Pancreas (tissue), 10 donors: ENCODE data around the gene PPP6R3. TPM values are rescaled to one million over a fixed set of nuclear protein-coding genes. Genes with fewer than 3 reads are reported as not detected.

ENCODE experiments used
- ATAC-seq, 4 donors: fragments of 200-7000 bp; cut with Tn5 transposase; one replicate each; pipeline versions ENCODE4 v1.8.0 to v1.9.1; 2020; ENCODE audit warnings: mild to moderate bottlenecking in 4 of 4, moderate library complexity in 4 of 4
- DNase-seq, 6 donors: peaks; one replicate each; pipeline ENCODE4 v3.0.0-alpha.2; 2020
- FAIRE-seq: peaks from 2 replicates; lab custom pipeline; 2012; peaks lifted over from hg19 to GRCh38; lab: Jason Lieb, UNC
- H3K27ac ChIP-seq, 4 donors: fragments of 200-600 bp; sonication (generic); 1 replicate in 3 of 4; 2 replicates in 1 of 4; pipeline versions ENCODE4 v1.5.0 to v1.8.0; 2020
- H3K27me3 ChIP-seq, 4 donors: fragments of 200-600 bp; one replicate each; pipeline ENCODE4 v1.8.0; 2021
- H3K36me3 ChIP-seq, 3 donors: fragments of 200-600 bp; sonication (generic) in 1 of 3; one replicate each; pipeline versions ENCODE4 v1.5.0 to v1.8.0; 2020 to 2021
- H3K4me1 ChIP-seq, 3 donors: fragments of 200-600 bp; one replicate each; pipeline ENCODE4 v1.8.0; 2021
- H3K4me3 ChIP-seq, 4 donors: fragments of 200-600 bp; sonication (generic) in 2 of 4; one replicate each; pipeline versions ENCODE4 v1.5.0 to v1.8.0; 2020 to 2021
- H3K9me3 ChIP-seq, 4 donors: fragments of 200-600 bp; one replicate each; pipeline ENCODE4 v1.8.0; 2021
- WGBS, 2 donors: extraction: QIAGEN DNeasy Blood & Tissue Kit; methylation state at CpG; one replicate each; pipeline ENCODE4 v1.1.7; 2013; 5-methylcytosine and 5-hydroxymethylcytosine counted together
- intact Hi-C, 3 donors: fragments of 100-400 bp; cut with DNase I; formaldehyde crosslinking; loops; one replicate each; pipeline versions ENCODE4 v1.11.1 to v1.14.2; 2022
- polyA plus RNA-seq, 2 donors: library from polyadenylated mRNA; stranded (reverse); fragments of 200-250 nt; gene quantifications; one replicate each; pipeline ENCODE4 v1.2.3, GENCODE V29; 2013
- total RNA-seq, 6 donors: library from RNA; stranded (reverse); fragmentation: NEBNext Ultra II Directional in 4 of 6; extraction: Animal tissue kit (Norgen Biotek cat#: 25700) in 4 of 6; gene quantifications; one replicate each; pipeline versions ENCODE4 v1.2.1 to v1.2.4, GENCODE V29; 2021 to 2023
- TF ChIP-seq, protein P1 (sequence below), 4 donors: fragments of 200-600 bp; sonication (generic) in 3 of 4; IDR thresholded peaks; one replicate each; pipeline versions ENCODE4 v1.5.0 to v1.8.0; 2021; ENCODE audit warnings: antibody characterized with exemption in 4 of 4
- donor health status: healthy with polysubstance abuse.
- donor health status: DM: no; HTN: no; CAD: no; lungs with moderate emphysema.
- donor health status: DM: no; HTN: no; CAD: no.
- donor health status: control.
- donor health status: control.
- donor health status: Bipolar disorder and iron deficiency.
- donor health status: DM: yes; HTN: yes; CAD: no.
- donor health status: DM: no; HTN: no; CAD: no.
- donor health status: DM: no; HTN: no; CAD: no.
- donor health status: DM: yes; HTN: yes; CAD: no.

PPP6R3 gene
- total RNA-seq, result 10 to 100 TPM; 32.5 to 56.0 (median 35.7) TPM
- polyA plus RNA-seq, result 10 to 100 TPM; 19.5 to 28.9 TPM

- ATAC-seq (peak; percentile 43 to 62 (median 47)), FAIRE-seq (no peak), DNase-seq (peak in 2 of 6 donors; percentile 25 to 37)
- Histone ChIP-seq H3K27ac (peak within 1 kb of the TSS; percentile 73 to 97 (median 90)), H3K36me3 (no peaks in the 10 kb centered on the region), H3K9me3 (no peaks in the 10 kb centered on the region), H3K4me3 (peak within 1 kb of the TSS; percentile 74 to 95 (median 88)), H3K4me1 (peaks cover 6 to 29% (median 12%) of the 10 kb centered on the region in 3 donors), H3K27me3 (no peaks in the 10 kb centered on the region)
- 1% methylated on average over 52 to 89 of the region's 92 CpGs for WGBS, 2 donors
- intact Hi-C loops, result no loop called here
- TF ChIP-seq, protein P1, sequence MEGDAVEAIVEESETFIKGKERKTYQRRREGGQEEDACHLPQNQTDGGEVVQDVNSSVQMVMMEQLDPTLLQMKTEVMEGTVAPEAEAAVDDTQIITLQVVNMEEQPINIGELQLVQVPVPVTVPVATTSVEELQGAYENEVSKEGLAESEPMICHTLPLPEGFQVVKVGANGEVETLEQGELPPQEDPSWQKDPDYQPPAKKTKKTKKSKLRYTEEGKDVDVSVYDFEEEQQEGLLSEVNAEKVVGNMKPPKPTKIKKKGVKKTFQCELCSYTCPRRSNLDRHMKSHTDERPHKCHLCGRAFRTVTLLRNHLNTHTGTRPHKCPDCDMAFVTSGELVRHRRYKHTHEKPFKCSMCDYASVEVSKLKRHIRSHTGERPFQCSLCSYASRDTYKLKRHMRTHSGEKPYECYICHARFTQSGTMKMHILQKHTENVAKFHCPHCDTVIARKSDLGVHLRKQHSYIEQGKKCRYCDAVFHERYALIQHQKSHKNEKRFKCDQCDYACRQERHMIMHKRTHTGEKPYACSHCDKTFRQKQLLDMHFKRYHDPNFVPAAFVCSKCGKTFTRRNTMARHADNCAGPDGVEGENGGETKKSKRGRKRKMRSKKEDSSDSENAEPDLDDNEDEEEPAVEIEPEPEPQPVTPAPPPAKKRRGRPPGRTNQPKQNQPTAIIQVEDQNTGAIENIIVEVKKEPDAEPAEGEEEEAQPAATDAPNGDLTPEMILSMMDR (IDR thresholded peaks at IDR 0.05), result no peak
Observed at GRCh38 chr11:68460741-68461574, at the start of gene PPP6R3. PPP6R3 (plus strand) TSS chr11:68460752; CDS start chr11:68537665, 76,913 bp downstream.

- peaks cover 0 to 80% (median 33%) of the 10 kb centered on the region in 3 donors for H3K36me3 ChIP-seq
- no peak overlapping the region for H3K27ac ChIP-seq
- H3K4me3 ChIP-seq, result no peak overlapping the region
- H3K4me1 ChIP-seq, result no peaks in the 10 kb centered on the region
- intact Hi-C loops, result no loop called here
- DNase-seq (no peak), FAIRE-seq (no peak), ATAC-seq (peak in 1 of 4 donors; percentile 45)
- TF ChIP-seq, protein P1 (IDR thresholded peaks at IDR 0.05), result no peak
- no peaks in the 10 kb centered on the region for H3K27me3 ChIP-seq
- H3K9me3 ChIP-seq, result no peaks in the 10 kb centered on the region
- WGBS, 2 donors, result 88 to 91% methylated on average over 17 of the region's 17 CpGs
Observed at GRCh38 chr11:68411501-68411991, 49.0 kb upstream of the PPP6R3 start.

GRCh38 chr11:68412593-68413475 is 47.7 kb upstream of the PPP6R3 start:
- intact Hi-C loops, result no loop called here
- TF ChIP-seq, protein P1 (IDR thresholded peaks at IDR 0.05), result no peak
- Histone ChIP-seq H3K36me3 (peaks cover 0 to 79% (median 29%) of the 10 kb centered on the region in 3 donors), H3K4me3 (no peak overlapping the region), H3K9me3 (no peaks in the 10 kb centered on the region), H3K27me3 (no peaks in the 10 kb centered on the region), H3K27ac (no peak overlapping the region), H3K4me1 (no peaks in the 10 kb centered on the region)
- 85% methylated on average over 24 of the region's 24 CpGs for WGBS, 2 donors
- peak; percentile 29 to 69 (median 56) for ATAC-seq
- no peak for FAIRE-seq
- DNase-seq, result peak in 1 of 6 donors; percentile 21

DNA sequence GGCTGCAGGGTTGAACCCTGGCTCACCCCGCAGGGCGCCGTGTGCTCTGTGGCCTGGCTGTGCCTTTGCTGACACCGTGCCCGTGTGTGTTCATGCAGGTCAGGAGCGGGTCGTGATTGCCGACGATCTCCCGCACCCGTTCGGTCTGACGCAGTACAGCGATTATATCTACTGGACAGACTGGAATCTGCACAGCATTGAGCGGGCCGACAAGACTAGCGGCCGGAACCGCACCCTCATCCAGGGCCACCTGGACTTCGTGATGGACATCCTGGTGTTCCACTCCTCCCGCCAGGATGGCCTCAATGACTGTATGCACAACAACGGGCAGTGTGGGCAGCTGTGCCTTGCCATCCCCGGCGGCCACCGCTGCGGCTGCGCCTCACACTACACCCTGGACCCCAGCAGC is 47.0 kb upstream of the PPP6R3 start:
- ATAC-seq (peak in 1 of 4 donors; percentile 27), DNase-seq (no peak)
- H3K4me1 ChIP-seq, result no peaks in the 10 kb centered on the region

More for the DNA sequence above, 47.0 kb upstream of the PPP6R3 start:
- TF ChIP-seq, protein P1 (IDR thresholded peaks at IDR 0.05), result no peak
- WGBS, 2 donors, result 92 to 93% methylated on average over 27 of the region's 27 CpGs
- intact Hi-C loops, result no loop called here
- H3K27ac ChIP-seq, result no peak overlapping the region
- no peaks in the 10 kb centered on the region for H3K9me3 ChIP-seq
- H3K4me3 ChIP-seq, result no peak overlapping the region
- H3K27me3 ChIP-seq, result no peaks in the 10 kb centered on the region
- no peak for FAIRE-seq
- H3K36me3 ChIP-seq, result peaks cover 0 to 73% (median 29%) of the 10 kb centered on the region in 3 donors
